GM21619 (cell line): ENCODE results near the gene STUM.
A peak's percentile ranks its signal among the peaks of the same experiment; 100 is the strongest.

Source experiments
- ATAC-seq: cut with Tn5 transposase; IDR thresholded peaks from one replicate; pipeline ENCODE4 v1.9.1; 2021; ENCODE audit not compliant: unreplicated experiment

The STUM gene

GRCh38 chr1:226533220-226533619 lies 15.3 kb upstream of the STUM start:
- no peak for ATAC-seq

- no peak for ATAC-seq
These were observed 14.5 kb upstream of the STUM start for GRCh38 chr1:226534098-226534497.

GRCh38 chr1:226534645-226535044 lies 13.9 kb upstream of the STUM start:
- ATAC-seq = no peak

GRCh38 chr1:226535666-226536065 lies 12.9 kb upstream of the STUM start:
- ATAC-seq = no peak

GRCh38 chr1:226541231-226541630 lies 7.3 kb upstream of the STUM start:
- ATAC-seq = no peak

GRCh38 chr1:226541631-226542622 lies 6.6 kb upstream of the STUM start:
- ATAC-seq = no peak

GRCh38 chr1:226542623-226543103 lies 5.9 kb upstream of the STUM start:
- no peak for ATAC-seq

GRCh38 chr1:226545836-226546596 lies 2.5 kb upstream of the STUM start:
- no peak for ATAC-seq

- no peak for ATAC-seq
These were observed 1.6 kb upstream of the STUM start for GRCh38 chr1:226546926-226547325.

GRCh38 chr1:226547754-226548191 lies 791 bp upstream of the STUM start:
- ATAC-seq = peak; percentile 57

- ATAC-seq = no peak
These were observed 751 bp downstream of the STUM start for GRCh38 chr1:226549094-226549936.

GRCh38 chr1:226549937-226550671 lies 1.5 kb downstream of the STUM start:
- no peak for ATAC-seq

GRCh38 chr1:226550672-226551041 lies 2.1 kb downstream of the STUM start:
- no peak for ATAC-seq

GRCh38 chr1:226551299-226551698 lies 2.7 kb downstream of the STUM start:
- ATAC-seq = no peak

- ATAC-seq = no peak
These were observed 3.5 kb downstream of the STUM start for GRCh38 chr1:226552061-226552460.

GRCh38 chr1:226553266-226553923 lies 4.8 kb downstream of the STUM start:
- ATAC-seq = no peak

GRCh38 chr1:226553924-226554282 lies 5.3 kb downstream of the STUM start:
- no peak for ATAC-seq

GRCh38 chr1:226555092-226555491 lies 6.5 kb downstream of the STUM start:
- no peak for ATAC-seq

GRCh38 chr1:226557424-226557823 lies 8.9 kb downstream of the STUM start:
- no peak for ATAC-seq
